ENCODE measurements around the gene KRTAP21-3.

GRCh38 chr21:30733026-30733425 is 14.4 kb upstream of the KRTAP21-3 start:
- TF ChIP-seq GATA3 (IDR thresholded peaks at IDR 0.05; ENCODE audit: low read depth, low read length) (no peak), GATA2 (IDR thresholded peaks at IDR 0.05; ENCODE audit: low read depth, low read length) (no peak)

Data from SH-SY5Y (cell line).